Smooth muscle cell (in vitro differentiated cells): ENCODE data around the gene AGBL4. TPM values are rescaled to one million over a fixed set of nuclear protein-coding genes. Genes with fewer than 3 reads are reported as not detected.
"Not testable (repeated sequence)": the region's sequence is repeated elsewhere in the genome, so short reads cannot be mapped to it uniquely, and the experiment has no call there.

ENCODE experiments used
- DNase-seq: peaks from one replicate; lab custom pipeline; 2025; ENCODE audit not compliant: unreplicated experiment; lab: John Stamatoyannopoulos, UW
- H2AFZ ChIP-seq: fragments of 200-600 bp; sonication (generic); 2 replicates; pipeline ENCODE4 v1.6.0; 2016; ENCODE audit warnings: antibody characterized with exemption, low read depth, mild to moderate bottlenecking
- H3F3A ChIP-seq: fragments of 200-600 bp; sonication (generic); 2 replicates; pipeline ENCODE4 v1.6.0; 2017; ENCODE audit warnings: antibody characterized with exemption, low read depth
- H3K27ac ChIP-seq: fragments of 200-600 bp; sonication (generic); 2 replicates; pipeline ENCODE4 v1.5.1; 2016; ENCODE audit warnings: low read depth, mild to moderate bottlenecking
- H3K27me3 ChIP-seq: fragments of 200-600 bp; sonication (generic); 2 replicates; pipeline ENCODE4 v1.6.1; 2016; ENCODE audit warnings: low read depth, mild to moderate bottlenecking
- H3K36me3 ChIP-seq: fragments of 200-600 bp; sonication (generic); 2 replicates; pipeline ENCODE4 v1.5.1; 2016; ENCODE audit warnings: low read depth
- H3K4me1 ChIP-seq: fragments of 200-600 bp; sonication (generic); 2 replicates; pipeline ENCODE4 v1.5.1; 2016; ENCODE audit warnings: low read depth
- H3K4me2 ChIP-seq: fragments of 200-600 bp; sonication (generic); 2 replicates; pipeline ENCODE4 v1.6.0; 2016; ENCODE audit warnings: mild to moderate bottlenecking
- H3K4me3 ChIP-seq: fragments of 200-600 bp; sonication (generic); 2 replicates; pipeline ENCODE4 v1.5.1; 2016; ENCODE audit warnings: mild to moderate bottlenecking
- H3K79me2 ChIP-seq: fragments of 200-600 bp; sonication (generic); 2 replicates; pipeline ENCODE4 v1.6.0; 2016; ENCODE audit warnings: low read depth, mild to moderate bottlenecking
- H3K9ac ChIP-seq: fragments of 200-600 bp; sonication (generic); 2 replicates; pipeline ENCODE4 v1.6.0; 2016; ENCODE audit warnings: low read depth
- H3K9me3 ChIP-seq: fragments of 200-600 bp; sonication (generic); replicated peaks from 2 replicates; pipeline ENCODE4 v1.5.1; 2016; ENCODE audit warnings: low read depth
- H4K20me1 ChIP-seq: fragments of 200-600 bp; sonication (generic); 2 replicates; pipeline ENCODE4 v1.6.0; 2016; ENCODE audit warnings: low read depth
- WGBS: methylation state at CpG from one replicate; pipeline ENCODE4 v1.1.7; 2016; ENCODE audit warnings: low lambda C conversion rate; 5-methylcytosine and 5-hydroxymethylcytosine counted together
- polyA plus RNA-seq: library from polyadenylated mRNA; unstranded; fragments of >200 nt; fragmentation: Nextera tagmentation; extraction: Ambion mirVana; gene quantifications from 2 replicates; pipeline ENCODE4 v1.2.1, GENCODE V29; 2016
- total RNA-seq: library from RNA; depleted of rRNA; stranded (reverse); fragments of >200 nt; gene quantifications from 2 replicates; pipeline ENCODE4 v1.2.3, GENCODE V29; 2014
- TF ChIP-seq, protein P1 (sequence below): fragments of 200-600 bp; sonication (generic); IDR thresholded peaks from 2 replicates; pipeline ENCODE4 v1.5.1; 2017; ENCODE audit warnings: borderline replicate concordance, mild to moderate bottlenecking, antibody characterized with exemption; ENCODE audit not compliant: insufficient read depth, poor library complexity, severe bottlenecking

Gene AGBL4
- total and polyA plus RNA-seq, 2 experiments from 2014 or later, result 0.29 TPM; not detected in 1

DNA sequence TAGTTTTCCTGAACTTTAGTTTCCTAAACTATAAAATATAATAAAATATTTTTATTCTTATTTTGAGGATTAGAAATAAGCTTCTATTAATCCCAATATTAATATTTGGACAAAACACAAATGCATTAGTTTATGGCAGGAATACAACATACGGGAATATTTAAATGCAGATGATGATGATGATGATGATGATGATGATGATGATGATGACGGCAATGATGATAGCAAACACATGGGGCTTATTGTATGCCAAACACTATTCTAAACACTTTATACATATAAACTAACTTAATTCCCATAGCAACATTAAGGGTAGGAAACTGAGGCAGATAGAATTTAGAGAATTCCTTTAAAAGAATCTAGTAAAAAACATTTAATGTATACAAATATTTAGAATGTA is 705.5 kb downstream of the AGBL4 start:
- H3K27me3 ChIP-seq, result no peaks in the 10 kb centered on the region
- no peaks in the 10 kb centered on the region for H4K20me1 ChIP-seq
- WGBS, result 81% methylated on average over 2 of the region's 2 CpGs
- TF ChIP-seq, protein P1, sequence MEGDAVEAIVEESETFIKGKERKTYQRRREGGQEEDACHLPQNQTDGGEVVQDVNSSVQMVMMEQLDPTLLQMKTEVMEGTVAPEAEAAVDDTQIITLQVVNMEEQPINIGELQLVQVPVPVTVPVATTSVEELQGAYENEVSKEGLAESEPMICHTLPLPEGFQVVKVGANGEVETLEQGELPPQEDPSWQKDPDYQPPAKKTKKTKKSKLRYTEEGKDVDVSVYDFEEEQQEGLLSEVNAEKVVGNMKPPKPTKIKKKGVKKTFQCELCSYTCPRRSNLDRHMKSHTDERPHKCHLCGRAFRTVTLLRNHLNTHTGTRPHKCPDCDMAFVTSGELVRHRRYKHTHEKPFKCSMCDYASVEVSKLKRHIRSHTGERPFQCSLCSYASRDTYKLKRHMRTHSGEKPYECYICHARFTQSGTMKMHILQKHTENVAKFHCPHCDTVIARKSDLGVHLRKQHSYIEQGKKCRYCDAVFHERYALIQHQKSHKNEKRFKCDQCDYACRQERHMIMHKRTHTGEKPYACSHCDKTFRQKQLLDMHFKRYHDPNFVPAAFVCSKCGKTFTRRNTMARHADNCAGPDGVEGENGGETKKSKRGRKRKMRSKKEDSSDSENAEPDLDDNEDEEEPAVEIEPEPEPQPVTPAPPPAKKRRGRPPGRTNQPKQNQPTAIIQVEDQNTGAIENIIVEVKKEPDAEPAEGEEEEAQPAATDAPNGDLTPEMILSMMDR, result no peak
- no peaks in the 10 kb centered on the region for H3K79me2 ChIP-seq
- no peak for DNase-seq
- H3K9me3 ChIP-seq, result peaks cover 11% of the 10 kb centered on the region
- no peak overlapping the region for H2AFZ ChIP-seq
- no peaks in the 10 kb centered on the region for H3K36me3 ChIP-seq
- no peak overlapping the region for H3K4me3 ChIP-seq
- H3F3A ChIP-seq, result no peaks in the 10 kb centered on the region
- no peak overlapping the region for H3K4me2 ChIP-seq
- H3K4me1 ChIP-seq, result no peaks in the 10 kb centered on the region
- H3K27ac ChIP-seq, result no peak overlapping the region
- no peak overlapping the region for H3K9ac ChIP-seq

DNA sequence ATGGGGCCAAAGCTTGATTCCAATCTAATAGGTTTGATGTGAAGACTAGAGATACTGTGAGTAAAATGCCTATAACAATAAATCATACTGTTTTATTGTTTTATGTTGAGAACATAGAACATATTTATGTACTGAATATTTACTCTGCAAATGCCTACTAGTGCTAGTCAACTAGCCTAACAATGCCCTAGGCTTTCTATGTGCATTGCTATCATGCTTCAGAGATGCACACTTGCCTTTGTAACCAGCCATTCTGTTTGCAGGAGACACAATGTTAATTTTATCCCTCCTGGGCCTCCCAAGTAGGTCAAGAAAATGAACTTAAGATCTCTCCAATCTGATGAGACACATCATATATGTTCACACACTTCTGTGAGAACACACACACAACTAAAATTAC is 716.3 kb downstream of the AGBL4 start:
- H3K4me2 ChIP-seq, result no peak overlapping the region
- H3K79me2 ChIP-seq, result no peaks in the 10 kb centered on the region

DNA sequence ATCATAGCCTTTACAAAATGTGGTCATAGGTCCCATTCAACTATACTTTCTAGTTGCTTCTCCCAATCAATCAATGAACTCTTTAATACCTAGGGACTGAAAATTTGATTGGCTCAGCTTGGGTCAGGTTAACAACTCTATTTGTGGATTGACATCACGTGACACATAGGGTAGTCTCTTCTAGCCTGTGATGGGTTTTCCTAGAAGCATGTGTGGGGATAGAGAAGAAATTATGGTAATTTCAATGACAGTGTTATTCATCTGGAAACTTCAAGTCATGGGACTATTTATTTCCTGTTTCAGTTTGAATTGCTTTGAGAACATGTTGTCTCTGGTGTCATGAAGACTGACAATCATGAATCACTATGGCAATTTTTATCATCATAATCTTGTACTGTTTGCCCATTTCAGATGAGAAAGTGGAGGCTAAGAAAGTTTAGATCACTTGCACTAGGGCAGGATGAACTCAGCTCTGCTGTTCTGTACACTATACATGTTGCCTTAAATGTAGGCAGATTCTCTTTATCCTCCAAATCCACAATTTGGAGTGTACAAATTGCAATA is 717.2 kb downstream of the AGBL4 start:
- H3K36me3 ChIP-seq, result no peaks in the 10 kb centered on the region
- no peak overlapping the region for H3K4me3 ChIP-seq
- H3K4me2 ChIP-seq, result no peak overlapping the region
- no peak overlapping the region for H3K27ac ChIP-seq
- TF ChIP-seq, protein P1, result no peak
- no peaks in the 10 kb centered on the region for H3F3A ChIP-seq
- no peak overlapping the region for H3K9ac ChIP-seq
- H3K27me3 ChIP-seq, result no peaks in the 10 kb centered on the region
- DNase-seq, result no peak
- H4K20me1 ChIP-seq, result no peaks in the 10 kb centered on the region
- H2AFZ ChIP-seq, result no peak overlapping the region
- 13% methylated on average over 1 of the region's 1 CpG for WGBS
- H3K79me2 ChIP-seq, result no peaks in the 10 kb centered on the region
- no peaks in the 10 kb centered on the region for H3K4me1 ChIP-seq
- peaks cover 5% of the 10 kb centered on the region for H3K9me3 ChIP-seq

More for the DNA sequence above, 716.3 kb downstream of the AGBL4 start:
- Histone ChIP-seq H3K27ac (no peak overlapping the region), H3K9me3 (peaks cover 5% of the 10 kb centered on the region), H3K9ac (no peak overlapping the region), H4K20me1 (no peaks in the 10 kb centered on the region), H2AFZ (no peak overlapping the region), H3K27me3 (no peaks in the 10 kb centered on the region), H3K4me1 (no peaks in the 10 kb centered on the region), H3K4me3 (no peak overlapping the region), H3F3A (no peaks in the 10 kb centered on the region), H3K36me3 (no peaks in the 10 kb centered on the region)
- TF ChIP-seq, protein P1, result no peak
- DNase-seq, result no peak

DNA sequence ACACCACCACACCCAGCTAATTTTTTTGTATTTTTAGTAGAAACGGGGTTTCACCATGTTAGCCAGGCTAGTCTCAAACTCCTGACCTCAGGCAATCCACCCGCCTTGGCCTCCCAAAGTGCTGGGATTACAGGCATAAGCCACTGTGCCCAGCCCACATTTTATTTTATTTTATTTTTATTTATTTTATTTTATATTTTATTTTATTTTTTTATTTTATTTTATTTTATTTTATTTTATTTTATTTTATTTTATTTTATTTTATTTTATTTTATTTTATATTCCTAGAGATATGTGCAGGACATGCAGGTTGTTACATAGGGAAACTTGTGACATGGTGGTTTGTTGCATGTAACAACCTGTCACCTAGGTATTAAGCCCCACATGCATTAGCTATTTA is 721.4 kb downstream of the AGBL4 start:
- not testable (repeated sequence) for DNase-seq, H3K4me2 ChIP-seq, H3K9ac ChIP-seq, H2AFZ ChIP-seq, H3K79me2 ChIP-seq, H3K27me3 ChIP-seq, H3F3A ChIP-seq, H3K4me1 ChIP-seq, H3K27ac ChIP-seq, H3K36me3 ChIP-seq, H3K4me3 ChIP-seq, H4K20me1 ChIP-seq
- 75% methylated on average over 2 of the region's 2 CpGs for WGBS
- peaks cover 13% of the 10 kb centered on the region for H3K9me3 ChIP-seq
